HCT116 (cell line): ENCODE results near the gene YIF1B. TPM values are rescaled to one million over a fixed set of nuclear protein-coding genes. Genes with fewer than 3 reads are reported as not detected.

Experiments
- ATAC-seq: fragments of 200-7000 bp; cut with Tn5 transposase; 2 replicates; pipeline ENCODE4 v1.9.1; 2020; ENCODE audit warnings: mild to moderate bottlenecking, moderate library complexity
- BruUV-seq: library from RNA; stranded (reverse); fragments of 400-500 nt; replicated peaks from 2 replicates; lab custom pipeline; 2021; lab: Mats Ljungman, UMichigan
- CTCF ChIA-PET: fragments of 300-600 bp; sonication (Branson Sonifier 250); formaldehyde crosslinking; loops from one replicate; lab custom pipeline; 2021; ENCODE audit warnings: antibody characterized with exemption; lab: Charles Lee
- POLR2A ChIA-PET: fragments of 300-600, 350-600 bp; sonication (Branson Sonifier 250); formaldehyde crosslinking; loops from one replicate; lab custom pipeline; 2021; ENCODE audit warnings: antibody characterized with exemption; lab: Charles Lee
- RAD21 ChIA-PET, 2 experiments: fragments of 300-600 bp; sonication (Branson Sonifier 250); formaldehyde crosslinking; loops; one replicate each; lab custom pipeline; 2023; ENCODE audit warnings: low total read pairs in 2 of 2; ENCODE audit not compliant: uncharacterized antibody in 2 of 2, unreplicated experiment in 2 of 2, low non-redundant PET in 1 of 2; lab: Charles Lee
- DNase-seq: peaks from one replicate; pipeline ENCODE4 v3.0.0-alpha.2; 2010; ENCODE audit warnings: low read depth, low spot score
- H2AFZ ChIP-seq: fragments of 200-600 bp; shearing (Covaris generic), sonication (generic); 2 replicates; pipeline ENCODE4 v1.6.1; 2017; ENCODE audit warnings: low read depth, mixed run types, mixed read lengths, antibody characterized with exemption, low read length; ENCODE audit not compliant: poor library complexity, severe bottlenecking
- H3K27ac ChIP-seq: 2 replicates; pipeline ENCODE4 v1.5.1; 2012; ENCODE audit warnings: low read depth, low read length
- H3K27me3 ChIP-seq: fragments of 200-600 bp; sonication (generic); 2 replicates; pipeline ENCODE4 v1.6.1; 2016; ENCODE audit warnings: mixed run types, low read length, mixed read lengths; ENCODE audit not compliant: insufficient read depth
- H3K36me3 ChIP-seq, 2 experiments: fragments of 200-500 bp in 1 of 2; fragments of 200-600 bp in 1 of 2; sonication (Bioruptor generic) in 1 of 2; sonication (generic) in 1 of 2; 2 replicates each; pipeline versions ENCODE4 v1.5.1 to v1.6.1; 2014 to 2016; ENCODE audit warnings: low read length in 2 of 2, inconsistent platforms in 1 of 2, mixed read lengths in 1 of 2, mixed run types in 1 of 2; ENCODE audit not compliant: insufficient read depth in 2 of 2, control insufficient read depth in 1 of 2
- H3K4me1 ChIP-seq, 2 experiments: fragments of 200-600 bp in 1 of 2; sonication (generic) in 1 of 2; 2 replicates each; pipeline versions ENCODE4 v1.5.1 to v1.6.1; 2012 to 2017; ENCODE audit warnings: low read length in 2 of 2, inconsistent platforms in 1 of 2, mild to moderate bottlenecking in 1 of 2, mixed read lengths in 1 of 2, mixed run types in 1 of 2, moderate library complexity in 1 of 2; ENCODE audit not compliant: insufficient read depth in 2 of 2, control insufficient read depth in 1 of 2
- H3K4me2 ChIP-seq: fragments of 200-600 bp; sonication (generic); 2 replicates; pipeline ENCODE4 v1.6.1; 2017; ENCODE audit warnings: mixed run types, low read length, mixed read lengths
- H3K4me3 ChIP-seq, 2 experiments: fragments of 200-600 bp in 1 of 2; sonication (generic) in 1 of 2; replicated peaks in 1 of 2; 2 replicates each; pipeline ENCODE4 v1.5.1; 2011 to 2016; ENCODE audit warnings: low read length in 2 of 2, control low read depth in 1 of 2, low read depth in 1 of 2, mild to moderate bottlenecking in 1 of 2, mixed read lengths in 1 of 2, mixed run types in 1 of 2
- H3K79me2 ChIP-seq: fragments of 200-600 bp; sonication (generic); 2 replicates; pipeline ENCODE4 v1.6.1; 2017; ENCODE audit warnings: mild to moderate bottlenecking, mixed run types, low read length, moderate library complexity, mixed read lengths; ENCODE audit not compliant: insufficient read depth
- H3K9ac ChIP-seq: fragments of 200-600 bp; sonication (generic); 2 replicates; pipeline ENCODE4 v1.6.1; 2016; ENCODE audit warnings: low read length, mixed read lengths
- H3K9me2 ChIP-seq: fragments of 200-600 bp; sonication (generic), shearing (Covaris generic); 2 replicates; pipeline ENCODE4 v1.6.1; 2017; ENCODE audit warnings: mixed run types, mild to moderate bottlenecking, moderate library complexity; ENCODE audit not compliant: insufficient read depth
- H3K9me3 ChIP-seq, 2 experiments: fragments of 200-500 bp in 1 of 2; fragments of 200-600 bp in 1 of 2; sonication (Bioruptor generic) in 1 of 2; sonication (generic) in 1 of 2; 2 replicates each; pipeline ENCODE4 v1.6.1; 2014 to 2017; ENCODE audit warnings: low read length in 2 of 2, mixed read lengths in 2 of 2, inconsistent platforms in 1 of 2, low read depth in 1 of 2, mild to moderate bottlenecking in 1 of 2, mixed run types in 1 of 2, moderate library complexity in 1 of 2; ENCODE audit not compliant: control insufficient read depth in 1 of 2, insufficient read depth in 1 of 2
- H4K20me1 ChIP-seq: fragments of 200-600 bp; sonication (generic), shearing (Covaris generic); 2 replicates; pipeline ENCODE4 v1.6.1; 2017; ENCODE audit warnings: mixed run types, mild to moderate bottlenecking, moderate library complexity; ENCODE audit not compliant: insufficient read depth
- CBX3 ChIP-seq: IDR thresholded peaks from 2 replicates; pipeline ENCODE4 v1.6.1; 2012; ENCODE audit warnings: low read depth
- EGR1 ChIP-seq: IDR thresholded peaks from 2 replicates; pipeline ENCODE4 v1.6.1; 2012; ENCODE audit warnings: low read depth
- ELF1 ChIP-seq: IDR thresholded peaks from 2 replicates; pipeline ENCODE4 v1.6.1; 2012; ENCODE audit warnings: low read depth, borderline replicate concordance
- FOSL1 ChIP-seq: IDR thresholded peaks from 2 replicates; pipeline ENCODE4 v1.6.1; 2012; ENCODE audit warnings: low read depth
- JUND ChIP-seq: IDR thresholded peaks from 2 replicates; pipeline ENCODE4 v1.6.1; 2012
- POLR2AphosphoS5 ChIP-seq: IDR thresholded peaks from 2 replicates; pipeline ENCODE4 v1.6.1; 2011; ENCODE audit warnings: mild to moderate bottlenecking, low read depth, low read length, moderate library complexity
- SIN3A ChIP-seq: IDR thresholded peaks from 2 replicates; pipeline ENCODE4 v1.6.1; 2012; ENCODE audit warnings: low read depth
- SRF ChIP-seq: IDR thresholded peaks from 2 replicates; pipeline ENCODE4 v1.6.1; 2012; ENCODE audit warnings: low read depth
- YY1 ChIP-seq: IDR thresholded peaks from 2 replicates; pipeline ENCODE4 v1.6.1; 2011; ENCODE audit warnings: low read length, low read depth, moderate library complexity, mild to moderate bottlenecking; ENCODE audit not compliant: insufficient replicate concordance; ENCODE audit errors: extremely low read depth
- ZFX ChIP-seq: fragments of 450-650 bp; IDR thresholded peaks from 2 replicates; pipeline ENCODE4 v1.6.1; 2017
- intact Hi-C: fragments of 100-400 bp; cut with micrococcal nuclease; formaldehyde crosslinking; loops from 2 replicates; pipeline ENCODE4 v1.10.0; 2022
- total RNA-seq: library from RNA; stranded (reverse); gene quantifications from one replicate; pipeline ENCODE4 v1.2.1, GENCODE V29; 2021; ENCODE audit not compliant: unreplicated experiment
- TF ChIP-seq, protein P1 (sequence below): IDR thresholded peaks from 2 replicates; pipeline ENCODE4 v1.6.1; 2012

Gene YIF1B
- total RNA-seq, 1 experiment from 2014 or later = 67.5 TPM

DNA sequence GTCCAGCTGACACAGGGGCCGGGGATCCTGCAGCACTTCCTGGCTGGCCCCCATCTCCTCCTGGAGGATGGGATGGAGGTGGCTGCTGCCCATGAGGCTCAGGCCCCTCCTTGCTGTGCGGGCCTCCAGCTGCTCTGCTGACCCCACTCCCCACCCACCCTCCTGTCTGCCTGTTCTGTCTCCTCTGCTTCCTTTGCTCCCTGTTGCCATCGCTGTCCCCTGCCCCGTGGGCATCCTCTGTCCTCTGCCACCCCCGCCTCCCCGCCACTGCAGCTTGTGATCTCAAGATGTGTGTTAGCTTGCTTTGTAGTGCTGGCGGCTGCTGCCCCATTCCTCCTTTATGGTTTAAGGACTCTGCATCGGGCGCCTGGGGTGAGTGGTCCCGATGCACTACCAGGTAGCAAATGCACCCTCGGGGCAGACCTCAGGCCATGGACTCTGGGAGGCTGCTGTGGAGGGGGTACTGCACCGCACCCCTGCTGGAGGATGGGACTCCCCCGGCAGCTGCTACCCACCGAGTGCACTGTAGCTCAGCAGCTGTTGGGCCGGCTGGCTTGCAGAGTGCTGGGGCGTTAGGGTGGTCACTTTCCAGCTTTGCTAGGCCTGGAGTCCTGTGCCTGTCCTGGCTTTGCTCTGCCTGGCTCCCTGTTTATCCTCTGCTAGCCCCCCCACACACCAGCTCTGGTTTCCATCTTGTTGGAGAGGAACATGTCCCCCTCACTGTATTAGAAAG is 27.5 kb downstream of the YIF1B start:
- Histone ChIP-seq H3K27me3 (no peaks in the 10 kb centered on the region), H3K79me2 (peaks cover 28% of the 10 kb centered on the region), H3K36me3 (peaks cover 51 to 75% of the 10 kb centered on the region in 2 experiments), H3K9ac (no peak overlapping the region), H3K9me2 (no peaks in the 10 kb centered on the region), H3K4me3 (no peak overlapping the region), H3K4me2 (no peak overlapping the region), H3K4me1 (no peaks in the 10 kb centered on the region), H3K27ac (no peak overlapping the region), H3K9me3 (no peaks in the 10 kb centered on the region), H4K20me1 (no peaks in the 10 kb centered on the region), H2AFZ (no peak overlapping the region)
- ChIA-PET POLR2A (no interaction called here), RAD21 (no interaction called here), CTCF (no interaction called here)
- no peak for DNase-seq
- ATAC-seq = no peak
- no peak for TF ChIP-seq EGR1
- no TSS peak for BruUV-seq
- intact Hi-C loops = no loop called here

DNA sequence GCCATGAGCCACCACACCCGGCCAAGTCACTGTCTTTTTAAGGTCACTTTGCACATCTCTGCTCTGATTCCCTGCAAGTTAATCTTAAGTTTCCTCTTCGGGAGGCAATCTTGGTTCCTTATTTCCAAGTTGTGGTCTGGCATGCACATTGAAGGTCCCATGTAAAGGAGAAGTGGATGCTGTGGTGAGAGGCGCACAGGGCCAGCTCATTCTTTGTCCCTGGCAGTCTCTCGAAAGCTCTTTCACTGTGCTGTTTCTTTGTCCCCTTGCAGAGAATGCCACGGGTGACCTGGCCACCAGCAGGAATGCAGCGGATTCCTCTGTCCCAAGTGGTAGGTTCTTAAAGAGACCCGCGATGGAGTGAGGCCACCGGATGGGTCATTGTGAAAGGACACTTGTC is 28.1 kb downstream of the YIF1B start:
- POLR2A ChIA-PET = no interaction called here
- H2AFZ ChIP-seq = no peak overlapping the region
- RAD21 ChIA-PET = no interaction called here
- H3K9ac ChIP-seq = no peak overlapping the region
- no peak overlapping the region for H3K4me2 ChIP-seq
- H3K4me1 ChIP-seq = no peaks in the 10 kb centered on the region
- TF ChIP-seq ELF1 = no peak
- no peak for TF ChIP-seq YY1
- TF ChIP-seq JUND = no peak
- TF ChIP-seq FOSL1 = no peak
- TF ChIP-seq, protein P1, sequence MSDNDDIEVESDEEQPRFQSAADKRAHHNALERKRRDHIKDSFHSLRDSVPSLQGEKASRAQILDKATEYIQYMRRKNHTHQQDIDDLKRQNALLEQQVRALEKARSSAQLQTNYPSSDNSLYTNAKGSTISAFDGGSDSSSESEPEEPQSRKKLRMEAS = no peak
- no peak for TF ChIP-seq SRF
- no peak for TF ChIP-seq SIN3A
- no peak for TF ChIP-seq CBX3
- no peak for TF ChIP-seq POLR2AphosphoS5
- TF ChIP-seq ZFX = no peak
- CTCF ChIA-PET = no interaction called here
- BruUV-seq = no TSS peak
- H3K36me3 ChIP-seq = peaks cover 53 to 73% of the 10 kb centered on the region in 2 experiments
- H3K27me3 ChIP-seq = no peaks in the 10 kb centered on the region
- no peak overlapping the region for H3K4me3 ChIP-seq
- H3K9me2 ChIP-seq = no peaks in the 10 kb centered on the region
- peaks cover 35% of the 10 kb centered on the region for H3K79me2 ChIP-seq
- no peaks in the 10 kb centered on the region for H4K20me1 ChIP-seq
- H3K9me3 ChIP-seq = no peaks in the 10 kb centered on the region
- intact Hi-C loops = no loop called here
- DNase-seq (no peak), ATAC-seq (no peak)
- H3K27ac ChIP-seq = no peak overlapping the region
